ENCODE measurements around the gene IGFBP4.

IGFBP4 gene

DNA sequence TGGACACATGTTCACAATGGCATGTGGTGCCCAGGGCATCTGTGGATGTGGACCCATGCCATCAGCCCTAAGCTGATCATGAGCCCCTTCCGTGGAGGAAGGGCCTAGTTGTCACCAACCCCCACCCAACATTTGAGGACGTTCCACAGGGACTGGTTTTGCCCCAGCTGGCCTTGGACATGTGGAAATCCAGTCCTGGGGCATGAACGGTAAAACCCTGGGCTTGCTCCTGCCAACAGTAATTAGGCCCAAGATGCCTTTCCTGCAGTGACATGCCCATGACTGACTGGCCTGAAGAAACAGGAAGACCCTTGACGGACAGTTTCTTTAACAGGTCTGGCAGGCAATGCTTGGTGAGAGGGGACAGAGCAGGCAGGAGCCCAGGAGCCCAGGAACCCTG, 50.4 kb downstream of the IGFBP4 start:
- no peak for DNase-seq

DNA sequence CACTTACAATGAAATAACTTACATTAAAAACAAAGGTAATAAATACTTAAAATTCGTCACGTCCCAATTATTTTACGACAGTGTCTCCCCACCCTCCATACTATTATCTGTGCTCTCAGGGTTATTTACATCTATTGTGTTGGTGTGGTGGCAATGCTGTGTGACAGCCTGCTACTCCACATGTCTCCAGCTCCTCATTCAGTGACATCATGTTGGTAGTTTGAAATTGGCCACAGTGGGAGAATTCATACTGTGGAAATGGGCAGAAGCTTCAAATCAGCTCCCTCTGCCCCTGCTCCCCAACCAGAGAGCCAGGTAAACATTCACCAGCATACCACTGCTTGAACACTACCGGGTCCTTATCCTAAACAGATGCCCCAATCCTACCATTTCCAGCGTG, 51.9 kb downstream of the IGFBP4 start:
- no peak for DNase-seq

DNA sequence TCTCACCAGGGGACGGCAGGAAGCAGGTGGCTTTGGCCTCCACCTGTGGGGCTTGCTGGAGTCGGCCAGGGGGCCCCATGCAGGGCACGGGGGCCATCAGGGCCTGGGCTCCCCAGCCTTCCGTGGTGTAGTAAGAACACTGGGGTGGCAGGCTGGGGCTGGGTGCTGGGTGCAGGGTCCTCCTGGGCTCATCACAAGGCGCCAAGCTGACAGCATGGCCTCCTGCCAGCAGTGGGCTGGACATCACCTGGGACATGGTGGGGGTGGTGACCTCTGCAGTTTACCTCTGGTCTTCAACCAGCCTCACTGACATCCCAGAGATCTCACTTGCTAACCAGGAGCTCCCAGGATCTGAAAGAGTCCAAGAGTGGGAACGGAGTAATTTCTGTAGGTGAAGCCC, 52.9 kb downstream of the IGFBP4 start:
- no peak for DNase-seq

DNA sequence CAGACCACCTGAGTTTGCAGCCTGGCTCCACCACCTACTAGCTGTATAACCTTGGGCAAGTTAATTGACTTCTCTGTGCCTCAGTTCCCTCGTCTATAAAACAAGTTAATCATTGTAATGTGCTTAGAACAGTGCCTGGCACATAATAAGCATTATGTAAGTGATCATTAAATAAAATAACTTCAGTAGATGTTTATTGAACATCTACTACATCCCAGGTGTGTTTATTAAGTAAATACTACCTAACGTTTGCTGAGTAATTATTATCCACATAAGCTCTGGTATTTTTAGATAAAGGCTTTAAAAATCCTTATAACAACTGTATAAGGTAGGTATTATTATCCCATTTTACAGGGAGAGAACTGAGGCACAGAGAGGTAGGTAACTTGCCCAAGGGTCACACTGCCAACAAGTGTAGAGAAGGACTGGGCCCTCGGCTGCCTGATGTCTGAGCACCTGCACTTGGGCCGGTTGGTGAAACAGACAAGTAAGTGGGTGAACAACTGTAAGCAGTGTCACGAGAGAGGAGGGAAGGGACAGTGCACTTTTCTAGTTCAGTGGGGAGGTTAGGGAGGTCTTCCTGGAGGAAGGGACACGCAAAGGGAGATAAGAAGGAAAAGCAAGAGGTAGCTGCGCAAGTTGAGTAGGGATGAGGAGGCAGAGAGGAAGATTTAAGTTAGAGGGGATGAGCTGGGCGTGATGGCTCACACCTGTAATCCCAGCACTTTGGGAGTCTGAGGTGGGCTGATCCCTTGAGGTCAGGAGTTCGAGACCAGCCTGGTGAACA, 53.6 kb downstream of the IGFBP4 start:
- DNase-seq = no peak

DNA sequence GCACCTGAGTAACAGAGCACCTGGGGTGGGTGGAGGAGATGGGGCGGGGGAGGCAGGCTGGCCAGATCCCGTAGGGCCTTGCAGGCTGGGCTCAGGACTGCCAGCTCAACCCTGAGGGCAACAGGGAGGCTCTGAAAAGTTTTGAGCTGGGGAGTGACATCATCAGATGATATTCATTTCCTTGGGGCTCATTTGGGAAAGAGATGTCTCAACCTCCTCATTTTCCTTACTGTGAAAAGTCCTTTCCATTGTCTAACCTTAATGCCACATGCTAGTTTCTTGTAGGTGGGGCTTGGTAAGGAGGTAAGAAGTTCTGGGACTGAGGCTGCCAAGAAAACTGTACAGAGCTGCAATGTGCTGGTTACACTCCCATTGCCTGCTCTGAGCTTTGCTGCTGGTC, 54.4 kb downstream of the IGFBP4 start:
- no peak for DNase-seq

DNA sequence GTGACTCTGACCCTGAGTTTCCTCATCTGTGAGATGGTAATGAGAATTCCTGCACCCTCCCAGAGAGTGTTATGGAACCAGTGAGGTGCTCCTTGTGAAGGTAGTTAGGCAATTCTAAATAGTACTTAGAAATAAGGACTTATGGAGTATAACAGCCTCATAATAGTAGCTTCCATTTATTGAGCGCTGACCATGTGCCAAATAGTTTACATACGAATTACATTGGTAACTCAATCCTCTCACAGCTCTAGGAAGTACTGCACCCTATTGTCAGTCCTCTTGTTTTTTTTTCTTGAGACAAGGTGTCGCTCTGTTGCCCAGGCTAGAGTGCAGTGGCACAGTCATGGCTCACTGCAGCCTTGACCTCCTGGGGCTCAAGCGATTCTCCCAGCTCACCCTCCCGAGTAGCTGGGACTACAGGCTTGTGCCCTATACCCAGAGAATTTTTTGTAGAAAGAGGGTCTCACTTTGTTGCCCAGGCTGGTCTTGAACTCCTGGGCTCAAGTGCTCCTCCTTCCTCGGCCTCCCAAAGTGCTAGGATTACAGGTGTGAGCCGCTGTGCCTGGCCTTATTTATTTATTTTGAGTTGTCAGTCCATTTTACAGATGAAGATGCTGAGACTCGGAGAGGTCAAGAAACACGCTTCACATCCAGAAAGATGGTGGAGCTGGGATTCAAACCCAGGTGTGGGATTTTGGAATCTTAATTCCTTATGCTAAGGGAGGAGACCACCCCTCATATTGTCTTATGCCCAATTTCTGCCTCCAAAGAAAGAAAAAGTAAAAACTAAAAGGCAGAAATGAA, 55.2 kb downstream of the IGFBP4 start:
- no peak for DNase-seq

DNA sequence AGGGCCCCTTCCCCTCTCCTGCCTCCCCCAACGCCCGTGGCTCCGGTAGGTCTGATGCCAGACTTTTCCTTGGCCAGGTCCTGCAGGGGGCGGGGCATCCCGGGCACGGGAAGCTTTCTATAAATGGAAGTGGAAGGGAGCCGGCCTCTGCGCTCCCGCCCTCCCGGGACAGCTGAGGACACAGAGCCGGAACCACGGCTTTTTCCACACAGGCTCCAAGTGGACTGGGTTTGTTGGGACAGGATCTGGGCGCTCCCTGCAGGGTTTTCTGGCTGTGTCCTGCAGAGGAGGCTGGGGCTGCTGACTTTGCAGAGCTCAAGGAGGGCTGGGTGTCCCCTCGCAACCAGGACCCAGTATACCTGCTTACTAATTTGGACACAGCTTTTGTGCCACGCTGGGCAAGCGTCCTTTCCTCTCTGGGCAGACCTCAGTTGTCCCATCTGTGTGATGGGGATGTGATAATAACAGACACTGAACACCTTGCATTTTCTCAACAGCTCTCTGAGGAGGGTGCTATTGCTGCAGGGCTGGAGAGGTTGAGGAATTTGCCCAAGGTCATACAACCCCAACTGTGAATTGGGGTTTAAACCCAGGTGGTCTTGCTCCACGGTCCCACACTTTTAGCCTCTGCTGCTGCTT, 56.4 kb downstream of the IGFBP4 start:
- DNase-seq = peak in 1 of 4 experiments; percentile 26

DNA sequence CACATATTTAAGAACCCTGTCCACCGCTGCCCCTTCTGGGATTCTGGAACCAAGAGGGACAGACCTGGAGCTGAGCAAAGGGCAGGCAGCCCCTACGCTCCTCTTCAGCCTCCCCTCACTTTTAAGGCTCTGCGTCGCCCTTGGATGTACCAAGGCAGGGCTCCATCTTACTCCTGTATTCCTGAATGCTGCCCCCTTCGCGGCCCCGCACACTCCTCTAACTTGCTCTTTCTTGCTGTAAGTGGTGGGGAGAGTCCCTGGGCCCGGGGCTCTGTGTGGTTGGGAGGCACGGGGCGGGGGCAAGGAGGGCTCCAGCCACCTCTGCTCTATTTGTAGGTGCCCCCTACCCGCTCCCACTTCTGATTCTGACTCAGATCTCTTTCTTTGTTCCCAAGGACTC, 56.9 kb downstream of the IGFBP4 start:
- DNase-seq = no peak

DNA sequence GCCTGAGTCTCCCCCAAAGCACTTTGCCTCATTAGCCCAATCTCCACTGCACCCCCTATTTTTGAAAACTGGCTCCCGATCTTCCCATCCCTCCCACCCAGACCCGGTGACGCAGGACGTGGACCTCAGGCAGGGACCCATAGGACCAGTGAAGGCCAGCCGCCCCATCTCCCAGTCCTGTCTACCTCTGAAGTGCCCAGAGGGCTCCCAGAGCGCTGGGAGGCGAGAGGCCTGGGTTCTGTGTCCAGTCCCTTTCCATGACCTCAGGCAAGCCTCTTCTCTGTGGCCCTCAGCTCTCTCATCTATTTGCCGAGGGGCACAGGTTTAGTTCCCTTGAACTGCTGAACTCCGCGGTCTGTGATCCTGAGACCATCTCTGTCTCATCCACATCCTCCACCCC, 57.5 kb downstream of the IGFBP4 start:
- DNase-seq = no peak

DNA sequence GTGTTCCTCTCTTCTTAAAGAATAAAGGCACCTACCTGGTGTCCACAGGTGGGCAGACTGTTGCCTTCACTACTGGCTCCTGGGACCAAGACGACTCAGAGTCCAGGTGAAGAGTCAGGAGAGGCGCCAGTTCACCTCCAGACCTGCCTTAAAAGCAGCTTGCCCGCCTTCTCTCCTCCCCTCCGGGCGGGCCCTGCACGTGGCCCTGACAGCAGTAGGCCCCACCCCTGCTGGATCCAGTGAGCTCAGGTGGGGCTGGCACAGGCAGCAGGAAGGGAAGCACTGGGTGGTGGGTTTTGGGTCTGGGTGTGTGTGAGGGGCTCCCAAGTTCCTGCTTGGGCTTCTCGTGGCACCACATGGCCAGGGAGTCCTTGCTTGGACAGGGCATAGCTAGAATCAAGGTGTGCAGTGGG, 58.3 kb downstream of the IGFBP4 start, which contains the start of gene TNS4:
Gene TNS4, minus strand, starts transcription at position 125 of the 413 bp plus-strand sequence. CDS start 5,198 bp downstream, outside the sequence.
- DNase-seq = no peak

DNA sequence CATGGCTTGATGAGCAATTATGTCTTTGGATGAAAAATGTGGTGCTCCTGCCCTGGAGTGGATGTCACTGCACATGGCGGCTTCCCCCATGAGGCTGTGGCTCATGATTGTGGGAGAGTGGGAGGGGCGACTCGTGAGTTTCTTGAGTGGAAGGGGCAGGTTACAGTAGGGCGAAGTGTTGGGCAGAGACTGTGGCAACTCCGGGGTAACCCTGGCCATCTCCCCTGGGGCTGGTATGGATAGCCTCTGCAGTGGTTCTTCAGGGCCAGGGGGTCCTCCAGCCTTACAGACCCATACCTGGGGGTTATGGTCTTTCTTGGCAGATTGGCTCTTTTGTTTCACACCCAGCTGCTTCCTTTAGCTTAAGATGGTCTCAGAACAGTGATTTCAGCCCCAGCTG, 59.5 kb downstream of the IGFBP4 start:
- DNase-seq = no peak

DNA sequence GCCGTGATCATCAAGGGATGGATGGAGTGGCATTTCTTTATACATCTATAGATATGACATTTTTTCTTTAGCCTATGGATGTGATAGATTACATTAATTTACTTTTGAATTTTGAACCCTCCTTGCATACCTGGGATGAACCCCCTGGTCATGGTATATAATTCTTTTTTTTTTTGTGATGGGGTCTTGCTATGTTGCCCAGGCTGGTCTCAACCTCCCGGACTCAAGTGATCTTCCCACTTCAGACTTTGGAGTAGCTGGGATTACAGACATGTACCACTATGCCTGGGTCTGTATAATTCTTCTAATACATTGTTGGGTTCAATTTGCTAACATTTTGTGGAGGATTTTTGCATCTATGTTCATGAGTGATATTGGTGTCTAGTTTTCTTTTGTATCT, 59.9 kb downstream of the IGFBP4 start:
- DNase-seq = no peak

DNA sequence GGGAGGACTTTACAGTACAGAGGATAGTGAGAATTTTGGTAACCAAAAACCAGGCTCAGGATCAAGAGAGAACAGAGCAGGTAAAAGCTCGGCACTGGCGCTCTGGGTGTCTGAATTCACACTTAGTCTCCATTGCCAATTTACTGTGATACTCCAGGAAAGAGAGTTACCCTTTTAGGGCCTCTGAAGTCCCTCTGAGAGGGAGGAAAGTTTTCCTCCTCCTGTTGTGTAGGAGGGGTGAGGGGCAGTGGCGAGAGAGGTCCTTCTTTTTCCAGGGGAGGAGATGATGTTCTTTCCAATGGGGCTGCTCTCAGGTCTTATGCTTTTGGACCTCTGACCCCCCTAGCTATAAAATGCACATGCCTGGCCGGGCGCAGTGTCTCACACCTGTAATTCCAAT, 63.5 kb downstream of the IGFBP4 start:
- no peak for DNase-seq

Data from suppressor macrophage (primary cell).